Esophagus muscularis mucosa (tissue), 4 donors: ENCODE data around the gene SYNRG. TPM values are rescaled to one million over a fixed set of nuclear protein-coding genes. Genes with fewer than 3 reads are reported as not detected.

Source experiments
- DNase-seq: peaks from one replicate; pipeline ENCODE4 v3.0.0-alpha.2; 2017; ENCODE audit errors: extremely low spot score
- H3K27ac ChIP-seq, 4 donors: fragments of 200-600 bp; sonication (generic); replicated peaks in 1 of 4; 1 replicate in 3 of 4; 2 replicates in 1 of 4; pipeline ENCODE4 v1.5.1; 2016 to 2019; ENCODE audit warnings: mild to moderate bottlenecking in 1 of 4
- H3K27me3 ChIP-seq, 4 donors: fragments of 200-600 bp; sonication (generic); one replicate each; pipeline versions ENCODE4 v1.5.1 to v1.6.0; 2016 to 2019
- H3K36me3 ChIP-seq, 4 donors: fragments of 200-600 bp; sonication (generic); one replicate each; pipeline ENCODE4 v1.5.1; 2016 to 2019
- H3K4me1 ChIP-seq, 4 donors: fragments of 200-600 bp; sonication (generic); one replicate each; pipeline ENCODE4 v1.5.1; 2016 to 2019
- H3K4me3 ChIP-seq, 4 donors: fragments of 200-600 bp; sonication (generic); 1 replicate in 2 of 4; 2 replicates in 2 of 4; pipeline ENCODE4 v1.5.1; 2016 to 2019; ENCODE audit warnings: mild to moderate bottlenecking in 4 of 4, moderate library complexity in 1 of 4
- H3K9me3 ChIP-seq, 4 donors: fragments of 200-600 bp; sonication (generic); 1 replicate in 3 of 4; 2 replicates in 1 of 4; pipeline ENCODE4 v1.5.1; 2016 to 2019
- EP300 ChIP-seq: sonication (generic); formaldehyde crosslinking; IDR thresholded peaks from one replicate; pipeline ENCODE4 v1.6.1; 2017; ENCODE audit warnings: antibody characterized with exemption
- POLR2A ChIP-seq: fragments of 450-650 bp; IDR thresholded peaks from one replicate; pipeline ENCODE4 v1.6.1; 2017; ENCODE audit warnings: antibody characterized with exemption, moderate library complexity, mild to moderate bottlenecking, low read depth
- POLR2AphosphoS5 ChIP-seq, 2 donors: sonication (generic); formaldehyde crosslinking; IDR thresholded peaks; one replicate each; pipeline ENCODE4 v1.6.1; 2017; ENCODE audit warnings: antibody characterized with exemption in 2 of 2
- WGBS: methylation state at CpG from one replicate; pipeline ENCODE4 v1.1.5; 2018; 5-methylcytosine and 5-hydroxymethylcytosine counted together
- intact Hi-C: fragments of 100-400 bp; cut with DNase I; formaldehyde crosslinking; loops from one replicate; pipeline ENCODE4 v1.15.1; 2023
- small RNA-seq, 3 donors: library from RNA; depleted of rRNA; stranded (forward); fragments of <200 nt; gene quantifications; one replicate each; pipeline ENCODE3, GENCODE V24; 2016
- total RNA-seq, 4 donors: library from RNA; depleted of rRNA; stranded (reverse); fragments of >200 nt; gene quantifications; one replicate each; pipeline versions ENCODE4 v1.1.0 to v1.2.1, GENCODE V29; 2016
- TF ChIP-seq, protein P1 (sequence below), 3 experiments: fragments of 200-600 bp in 2 of 3; fragments of 450-650 bp in 1 of 3; sonication (generic) in 2 of 3; IDR thresholded peaks; one replicate each; pipeline ENCODE4 v1.5.1; 2017 to 2019; ENCODE audit warnings: antibody characterized with exemption in 3 of 3, mild to moderate bottlenecking in 2 of 3, moderate library complexity in 1 of 3

SYNRG gene
- total RNA-seq, 4 donors from 2014 or later = 11.9 to 19.5 (median 17.0) TPM

DNA sequence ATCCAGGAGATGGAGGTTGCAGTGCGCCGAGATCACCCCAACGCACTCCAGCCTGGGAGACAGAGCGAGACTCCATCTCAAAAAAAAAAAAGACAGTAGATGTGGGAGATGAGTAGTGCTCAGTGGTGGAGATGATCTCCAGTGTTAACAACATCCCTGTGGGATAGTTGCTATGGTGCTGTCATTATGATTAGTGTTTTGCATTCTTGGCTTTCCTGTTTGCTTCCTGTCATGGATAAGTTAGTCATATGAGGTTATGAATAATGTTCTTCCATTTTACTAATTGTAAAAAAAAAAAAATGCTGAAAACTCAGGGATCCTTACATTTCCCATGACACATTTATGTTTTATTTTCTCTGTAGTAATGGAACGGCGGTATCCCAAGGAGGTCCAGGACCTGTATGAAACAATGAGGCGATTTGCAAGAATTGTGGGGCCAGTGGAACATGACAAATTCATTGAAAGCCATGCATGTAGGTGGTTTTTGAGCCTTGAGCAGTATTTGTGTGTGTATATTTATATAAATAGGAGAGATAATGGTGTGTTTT, 144.1 kb downstream of the SYNRG start:
- H3K27ac ChIP-seq = no peak overlapping the region
- TF ChIP-seq POLR2AphosphoS5 (IDR thresholded peaks at IDR 0.05) = no peak
- TF ChIP-seq POLR2A = no peak
- TF ChIP-seq, protein P1, sequence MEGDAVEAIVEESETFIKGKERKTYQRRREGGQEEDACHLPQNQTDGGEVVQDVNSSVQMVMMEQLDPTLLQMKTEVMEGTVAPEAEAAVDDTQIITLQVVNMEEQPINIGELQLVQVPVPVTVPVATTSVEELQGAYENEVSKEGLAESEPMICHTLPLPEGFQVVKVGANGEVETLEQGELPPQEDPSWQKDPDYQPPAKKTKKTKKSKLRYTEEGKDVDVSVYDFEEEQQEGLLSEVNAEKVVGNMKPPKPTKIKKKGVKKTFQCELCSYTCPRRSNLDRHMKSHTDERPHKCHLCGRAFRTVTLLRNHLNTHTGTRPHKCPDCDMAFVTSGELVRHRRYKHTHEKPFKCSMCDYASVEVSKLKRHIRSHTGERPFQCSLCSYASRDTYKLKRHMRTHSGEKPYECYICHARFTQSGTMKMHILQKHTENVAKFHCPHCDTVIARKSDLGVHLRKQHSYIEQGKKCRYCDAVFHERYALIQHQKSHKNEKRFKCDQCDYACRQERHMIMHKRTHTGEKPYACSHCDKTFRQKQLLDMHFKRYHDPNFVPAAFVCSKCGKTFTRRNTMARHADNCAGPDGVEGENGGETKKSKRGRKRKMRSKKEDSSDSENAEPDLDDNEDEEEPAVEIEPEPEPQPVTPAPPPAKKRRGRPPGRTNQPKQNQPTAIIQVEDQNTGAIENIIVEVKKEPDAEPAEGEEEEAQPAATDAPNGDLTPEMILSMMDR (IDR thresholded peaks at IDR 0.05) = no peak
- TF ChIP-seq EP300 = no peak
- H3K4me1 ChIP-seq = no peaks in the 10 kb centered on the region
- H3K4me3 ChIP-seq = no peak overlapping the region
- WGBS = 86% methylated on average over 7 of the region's 7 CpGs
- H3K9me3 ChIP-seq = no peaks in the 10 kb centered on the region
- no peak for DNase-seq
- intact Hi-C loops = no loop called here
- H3K36me3 ChIP-seq = peaks cover 25 to 97% (median 69%) of the 10 kb centered on the region in 4 donors
- no peaks in the 10 kb centered on the region for H3K27me3 ChIP-seq

Small RNA genes within 50 kb of the gene (small RNA-seq; reads per million reads assigned to genes)
- 0 reads per million in 3 donors for gene MIR378J

Other genes with a start within 250 kb of the SYNRG start
- gene C17orf78, start 233.4 kb downstream of the SYNRG start, total RNA-seq = not detected
- gene ACACA, start 202.6 kb downstream of the SYNRG start, total RNA-seq = 10 to 100 TPM; 34.0 to 58.0 (median 50.5) TPM
- 10 to 100 TPM; 11.5 to 23.7 (median 17.7) TPM for gene TADA2A, start 202.5 kb downstream of the SYNRG start, total RNA-seq
- gene DUSP14, start 119.5 kb downstream of the SYNRG start, total RNA-seq = 10 to 100 TPM; 23.7 to 46.4 (median 35.9) TPM
- 10 to 100 TPM; 13.1 to 17.9 (median 14.1) TPM for gene DDX52, start 34.0 kb upstream of the SYNRG start, total RNA-seq
- not detected for gene HNF1B, start 135.6 kb upstream of the SYNRG start, total RNA-seq